HG02642 (cell line): ENCODE measurements around the gene CPA5.

Experiments
- ATAC-seq: cut with Tn5 transposase; IDR thresholded peaks from one replicate; pipeline ENCODE4 v1.9.1; 2021; ENCODE audit warnings: mild to moderate bottlenecking; ENCODE audit not compliant: unreplicated experiment, poor library complexity

Gene CPA5

GRCh38 chr7:130393841-130394411 is 49.3 kb downstream of the CPA5 start:
- no peak for ATAC-seq

- ATAC-seq: no peak
Observed at GRCh38 chr7:130394421-130395195, 50.0 kb downstream of the CPA5 start.

- no peak for ATAC-seq
Observed at GRCh38 chr7:130395421-130395820, 50.8 kb downstream of the CPA5 start.

- ATAC-seq: no peak
Observed at GRCh38 chr7:130396109-130396508, 51.5 kb downstream of the CPA5 start.

GRCh38 chr7:130397051-130397757 is 52.6 kb downstream of the CPA5 start:
- ATAC-seq: no peak

- ATAC-seq: no peak
Observed at GRCh38 chr7:130397758-130398073, 53.1 kb downstream of the CPA5 start.

- ATAC-seq: no peak
Observed at GRCh38 chr7:130398526-130399090, 54.0 kb downstream of the CPA5 start.

GRCh38 chr7:130400120-130400572 is 55.5 kb downstream of the CPA5 start:
- ATAC-seq: no peak

DNA sequence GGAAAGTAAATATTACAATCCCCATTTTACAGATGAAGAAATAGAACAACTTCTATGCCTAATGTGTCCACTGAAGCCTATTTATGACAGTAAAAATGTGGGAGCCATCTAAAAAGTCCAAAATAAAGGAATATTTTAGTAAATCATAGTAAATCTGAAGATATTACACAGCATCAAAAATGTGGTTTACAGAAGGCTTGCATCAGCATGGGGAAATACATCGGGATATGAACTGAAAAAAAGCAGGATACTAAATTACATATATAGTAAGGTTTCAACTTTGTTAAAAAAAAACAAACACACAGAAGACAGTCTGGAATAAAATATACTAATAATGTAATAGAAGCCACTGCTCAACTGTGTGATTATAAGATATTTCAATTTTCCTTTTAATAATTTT is 56.5 kb downstream of the CPA5 start:
- no peak for ATAC-seq

GRCh38 chr7:130401578-130401977 is 57.0 kb downstream of the CPA5 start:
- no peak for ATAC-seq

GRCh38 chr7:130405003-130405402 is 60.4 kb downstream of the CPA5 start:
- ATAC-seq: no peak

GRCh38 chr7:130409067-130409711 is 64.6 kb downstream of the CPA5 start:
- ATAC-seq: no peak

- no peak for ATAC-seq
Observed at GRCh38 chr7:130409712-130410072, 65.1 kb downstream of the CPA5 start.

- ATAC-seq: no peak
Observed at GRCh38 chr7:130410868-130411541, 66.4 kb downstream of the CPA5 start.

DNA sequence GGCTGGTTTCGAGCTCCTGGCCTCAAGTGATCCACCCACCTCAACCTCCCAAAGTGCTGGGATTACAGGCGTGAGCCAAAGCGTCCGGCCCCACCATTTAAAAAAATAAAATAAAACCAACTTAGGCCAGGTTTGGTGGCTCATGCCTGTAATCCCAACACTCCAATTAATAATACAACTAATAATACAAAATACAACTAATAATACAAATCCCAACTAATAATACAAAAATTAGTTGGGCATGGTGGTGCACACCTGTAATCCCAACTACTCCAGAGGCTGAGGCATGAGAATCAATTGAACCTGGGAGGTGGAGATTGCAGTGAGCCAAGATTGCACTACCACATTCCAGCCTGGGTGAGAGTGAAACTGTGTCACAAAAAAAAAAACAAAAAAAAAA is 68.6 kb downstream of the CPA5 start:
- no peak for ATAC-seq

- ATAC-seq: no peak
Observed at GRCh38 chr7:130415006-130415405, 70.4 kb downstream of the CPA5 start.

DNA sequence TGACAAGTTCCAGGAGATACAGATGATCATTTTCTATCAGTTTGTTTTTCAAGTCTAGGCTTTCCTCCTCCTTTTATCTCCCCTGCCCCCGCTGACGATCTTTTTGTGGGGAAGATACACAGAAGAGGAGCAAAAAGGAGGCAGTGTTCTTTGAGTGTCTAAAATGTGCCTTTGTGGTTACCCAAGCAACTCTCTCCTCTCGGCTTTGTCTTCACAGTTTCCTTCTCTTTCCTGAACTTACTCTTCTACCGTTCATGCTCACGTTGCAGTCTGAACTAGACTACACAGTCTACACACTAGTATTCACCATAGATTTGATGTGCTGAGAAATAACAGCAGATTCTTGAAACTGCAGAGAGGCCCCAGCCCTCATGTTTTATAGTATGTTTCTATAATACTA is 72.6 kb downstream of the CPA5 start:
- no peak for ATAC-seq

- ATAC-seq: no peak
Observed at GRCh38 chr7:130418306-130418705, 73.7 kb downstream of the CPA5 start.
